GM12878 (cell line): ENCODE measurements around the gene MARCHF9. TPM values are rescaled to one million over a fixed set of nuclear protein-coding genes. Genes with fewer than 3 reads are reported as not detected.

Experiments used
- GABPA ChIP-seq: IDR thresholded peaks from 2 replicates; pipeline ENCODE4 v1.6.1; 2014; ENCODE audit warnings: antibody characterized with exemption, low read depth, mild to moderate bottlenecking, inconsistent platforms
- KAT2A ChIP-seq: conservative IDR thresholded peaks from 2 replicates; pipeline ENCODE4 v1.6.1; 2011; ENCODE audit warnings: low read depth, low read length; ENCODE audit not compliant: control insufficient read depth
- NBN ChIP-seq: fragments of 450-650 bp; IDR thresholded peaks from 2 replicates; pipeline ENCODE4 v1.6.1; 2016
- RBBP5 ChIP-seq: fragments of 200-600 bp; sonication (generic); conservative IDR thresholded peaks from 2 replicates; pipeline ENCODE4 v1.6.1; 2016
- RFX5 ChIP-seq: IDR thresholded peaks from 2 replicates; pipeline ENCODE4 v1.6.1; 2011; ENCODE audit warnings: low read depth, low read length, improper control_type of control experiment
- STAT3 ChIP-seq: IDR thresholded peaks from 2 replicates; pipeline ENCODE4 v1.6.1; 2011; ENCODE audit warnings: low read depth, low read length, improper control_type of control experiment
- SUZ12 ChIP-seq: fragments of 200-600 bp; sonication (generic); IDR thresholded peaks from one replicate; pipeline ENCODE4 v1.6.1; 2018; ENCODE audit warnings: antibody characterized with exemption, mild to moderate bottlenecking; ENCODE audit not compliant: unreplicated experiment
- ZBED1 ChIP-seq: IDR thresholded peaks from 2 replicates; pipeline ENCODE4 v1.6.1; 2016; ENCODE audit warnings: borderline replicate concordance
- polyA plus RNA-seq, 11 experiments: library from polyadenylated mRNA; depleted of rRNA in 4 of 11; unstranded in 6 of 11; stranded (reverse) in 5 of 11; fragments of >200 nt; fragmentation: Nextera tagmentation in 4 of 11; fragmentation: Illumina TruSeq in 1 of 11; extraction: Ambion mirVana in 4 of 11; extraction: Trizol in 1 of 11; gene quantifications; 1 replicate in 1 of 11; 2 replicates in 10 of 11; pipeline versions ENCODE4 v1.2.1 to v1.2.3, GENCODE V29; 2011 to 2016; ENCODE audit warnings: inconsistent platforms in 2 of 11, missing spikeins in 2 of 11, low read depth in 1 of 11
- total RNA-seq, 4 experiments: library from RNA; depleted of rRNA in 3 of 4; stranded (reverse); fragments of >200 nt in 3 of 4; fragmentation: Illumina TruSeq in 1 of 4; extraction: Trizol in 1 of 4; gene quantifications; 2 replicates each; pipeline versions ENCODE4 v1.2.1 to v1.2.3, GENCODE V29; 2013 to 2021
- TF ChIP-seq, protein P1 (sequence below): IDR thresholded peaks from 2 replicates; pipeline ENCODE4 v1.6.1; 2011; ENCODE audit warnings: borderline replicate concordance, low read depth, mild to moderate bottlenecking, moderate library complexity, low read length; ENCODE audit not compliant: insufficient read depth, poor library complexity, severe bottlenecking
- TF ChIP-seq, protein P2 (sequence below): fragments of 450-650 bp; IDR thresholded peaks from 2 replicates; pipeline ENCODE4 v1.6.1; 2016; ENCODE audit warnings: mild to moderate bottlenecking, moderate library complexity, borderline replicate concordance
- TF ChIP-seq, protein P3 (sequence below): fragments of 450-650 bp; IDR thresholded peaks from 2 replicates; pipeline ENCODE4 v1.6.1; 2017; ENCODE audit warnings: mild to moderate bottlenecking, low read depth, inconsistent platforms; ENCODE audit not compliant: poor library complexity, severe bottlenecking

Gene MARCHF9
- total and polyA plus RNA-seq, 10 of the 15 experiments (the other 5 are each of a cell fraction or from before 2014, with no cell fraction given): 2.4 to 29.3 (median 13.0) TPM

DNA sequence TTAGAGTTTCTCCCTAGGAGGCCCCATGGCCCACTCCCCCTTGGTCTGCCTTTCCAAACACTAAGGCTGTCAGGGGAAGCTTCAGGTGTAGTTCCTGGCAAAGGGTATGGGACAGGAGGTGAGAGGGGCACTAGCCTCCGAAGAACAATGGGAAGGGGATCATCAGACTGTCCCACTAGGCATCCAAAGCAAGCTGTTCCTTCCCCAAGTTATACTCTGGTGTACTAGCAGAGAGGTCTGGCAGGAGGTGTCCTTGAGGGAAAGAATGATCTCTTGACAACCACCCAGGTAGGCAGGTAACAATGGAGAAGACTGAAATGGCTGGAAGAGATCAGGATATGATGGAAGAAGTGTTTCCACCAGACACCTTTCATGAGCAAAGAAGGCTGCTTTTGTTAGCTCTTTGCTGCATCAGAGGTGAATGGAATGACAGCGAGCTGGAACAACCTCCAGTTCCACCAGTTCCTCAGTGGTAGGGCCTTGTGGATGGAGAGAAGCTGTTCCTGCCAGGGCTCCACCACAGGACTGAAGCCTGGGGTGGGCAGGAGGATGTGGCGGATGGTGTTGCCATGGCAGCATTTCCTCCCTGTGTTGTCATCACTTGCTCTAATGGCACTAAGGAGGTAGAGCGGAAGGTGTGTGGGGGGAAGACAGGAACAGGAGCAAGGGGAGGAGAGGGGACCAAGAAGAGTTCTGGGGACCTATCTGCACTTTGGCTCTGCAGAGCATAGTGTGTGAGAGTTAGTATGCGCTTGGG is 14.1 kb upstream of the MARCHF9 start (continued):
- TF ChIP-seq, protein P1, sequence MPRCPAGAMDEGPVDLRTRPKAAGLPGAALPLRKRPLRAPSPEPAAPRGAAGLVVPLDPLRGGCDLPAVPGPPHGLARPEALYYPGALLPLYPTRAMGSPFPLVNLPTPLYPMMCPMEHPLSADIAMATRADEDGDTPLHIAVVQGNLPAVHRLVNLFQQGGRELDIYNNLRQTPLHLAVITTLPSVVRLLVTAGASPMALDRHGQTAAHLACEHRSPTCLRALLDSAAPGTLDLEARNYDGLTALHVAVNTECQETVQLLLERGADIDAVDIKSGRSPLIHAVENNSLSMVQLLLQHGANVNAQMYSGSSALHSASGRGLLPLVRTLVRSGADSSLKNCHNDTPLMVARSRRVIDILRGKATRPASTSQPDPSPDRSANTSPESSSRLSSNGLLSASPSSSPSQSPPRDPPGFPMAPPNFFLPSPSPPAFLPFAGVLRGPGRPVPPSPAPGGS: no peak
- TF ChIP-seq RBBP5 (no peak), ZBED1 (no peak), GABPA (peak; percentile 68; the same call in 1 of the 2 replicates), STAT3 (no peak), NBN (peak; percentile 28; the same call in 1 of the 2 replicates), KAT2A (no peak), SUZ12 (no peak), RFX5 (no peak)
- TF ChIP-seq, protein P2, sequence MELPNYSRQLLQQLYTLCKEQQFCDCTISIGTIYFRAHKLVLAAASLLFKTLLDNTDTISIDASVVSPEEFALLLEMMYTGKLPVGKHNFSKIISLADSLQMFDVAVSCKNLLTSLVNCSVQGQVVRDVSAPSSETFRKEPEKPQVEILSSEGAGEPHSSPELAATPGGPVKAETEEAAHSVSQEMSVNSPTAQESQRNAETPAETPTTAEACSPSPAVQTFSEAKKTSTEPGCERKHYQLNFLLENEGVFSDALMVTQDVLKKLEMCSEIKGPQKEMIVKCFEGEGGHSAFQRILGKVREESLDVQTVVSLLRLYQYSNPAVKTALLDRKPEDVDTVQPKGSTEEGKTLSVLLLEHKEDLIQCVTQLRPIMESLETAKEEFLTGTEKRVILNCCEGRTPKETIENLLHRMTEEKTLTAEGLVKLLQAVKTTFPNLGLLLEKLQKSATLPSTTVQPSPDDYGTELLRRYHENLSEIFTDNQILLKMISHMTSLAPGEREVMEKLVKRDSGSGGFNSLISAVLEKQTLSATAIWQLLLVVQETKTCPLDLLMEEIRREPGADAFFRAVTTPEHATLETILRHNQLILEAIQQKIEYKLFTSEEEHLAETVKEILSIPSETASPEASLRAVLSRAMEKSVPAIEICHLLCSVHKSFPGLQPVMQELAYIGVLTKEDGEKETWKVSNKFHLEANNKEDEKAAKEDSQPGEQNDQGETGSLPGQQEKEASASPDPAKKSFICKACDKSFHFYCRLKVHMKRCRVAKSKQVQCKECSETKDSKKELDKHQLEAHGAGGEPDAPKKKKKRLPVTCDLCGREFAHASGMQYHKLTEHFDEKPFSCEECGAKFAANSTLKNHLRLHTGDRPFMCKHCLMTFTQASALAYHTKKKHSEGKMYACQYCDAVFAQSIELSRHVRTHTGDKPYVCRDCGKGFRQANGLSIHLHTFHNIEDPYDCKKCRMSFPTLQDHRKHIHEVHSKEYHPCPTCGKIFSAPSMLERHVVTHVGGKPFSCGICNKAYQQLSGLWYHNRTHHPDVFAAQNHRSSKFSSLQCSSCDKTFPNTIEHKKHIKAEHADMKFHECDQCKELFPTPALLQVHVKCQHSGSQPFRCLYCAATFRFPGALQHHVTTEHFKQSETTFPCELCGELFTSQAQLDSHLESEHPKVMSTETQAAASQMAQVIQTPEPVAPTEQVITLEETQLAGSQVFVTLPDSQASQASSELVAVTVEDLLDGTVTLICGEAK: 0 out of 2 replicates have a peak, but pooled peaks have one; percentile 46
- TF ChIP-seq, protein P3, sequence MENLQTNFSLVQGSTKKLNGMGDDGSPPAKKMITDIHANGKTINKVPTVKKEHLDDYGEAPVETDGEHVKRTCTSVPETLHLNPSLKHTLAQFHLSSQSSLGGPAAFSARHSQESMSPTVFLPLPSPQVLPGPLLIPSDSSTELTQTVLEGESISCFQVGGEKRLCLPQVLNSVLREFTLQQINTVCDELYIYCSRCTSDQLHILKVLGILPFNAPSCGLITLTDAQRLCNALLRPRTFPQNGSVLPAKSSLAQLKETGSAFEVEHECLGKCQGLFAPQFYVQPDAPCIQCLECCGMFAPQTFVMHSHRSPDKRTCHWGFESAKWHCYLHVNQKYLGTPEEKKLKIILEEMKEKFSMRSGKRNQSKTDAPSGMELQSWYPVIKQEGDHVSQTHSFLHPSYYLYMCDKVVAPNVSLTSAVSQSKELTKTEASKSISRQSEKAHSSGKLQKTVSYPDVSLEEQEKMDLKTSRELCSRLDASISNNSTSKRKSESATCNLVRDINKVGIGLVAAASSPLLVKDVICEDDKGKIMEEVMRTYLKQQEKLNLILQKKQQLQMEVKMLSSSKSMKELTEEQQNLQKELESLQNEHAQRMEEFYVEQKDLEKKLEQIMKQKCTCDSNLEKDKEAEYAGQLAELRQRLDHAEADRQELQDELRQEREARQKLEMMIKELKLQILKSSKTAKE: no peak
